ENCODE results near the gene MYOT.

Gene MYOT

DNA sequence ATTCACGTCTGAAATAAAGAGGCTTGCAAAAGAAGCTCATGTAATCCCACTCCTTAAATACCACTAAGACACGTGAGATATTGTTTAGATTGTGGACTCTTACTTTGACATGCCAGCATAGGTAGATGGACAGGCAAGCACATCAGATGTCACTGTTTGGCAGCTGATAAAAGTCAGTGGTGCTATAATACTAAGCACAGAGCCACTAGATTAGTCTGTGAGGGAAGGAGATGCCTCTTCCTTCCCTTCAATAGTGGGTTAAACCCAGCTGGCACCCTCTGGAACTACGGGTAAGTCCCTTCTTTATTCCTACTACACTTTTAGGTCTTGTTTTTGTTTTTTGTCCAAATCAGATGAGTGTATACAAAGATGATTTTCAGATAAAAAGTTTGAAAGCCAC lies at the start of gene MYOT:
Gene MYOT (plus strand): TSS at position 197 of the 400 bp plus-strand sequence. CDS start 2,792 bp downstream, outside the sequence.
- TF ChIP-seq, protein P1, sequence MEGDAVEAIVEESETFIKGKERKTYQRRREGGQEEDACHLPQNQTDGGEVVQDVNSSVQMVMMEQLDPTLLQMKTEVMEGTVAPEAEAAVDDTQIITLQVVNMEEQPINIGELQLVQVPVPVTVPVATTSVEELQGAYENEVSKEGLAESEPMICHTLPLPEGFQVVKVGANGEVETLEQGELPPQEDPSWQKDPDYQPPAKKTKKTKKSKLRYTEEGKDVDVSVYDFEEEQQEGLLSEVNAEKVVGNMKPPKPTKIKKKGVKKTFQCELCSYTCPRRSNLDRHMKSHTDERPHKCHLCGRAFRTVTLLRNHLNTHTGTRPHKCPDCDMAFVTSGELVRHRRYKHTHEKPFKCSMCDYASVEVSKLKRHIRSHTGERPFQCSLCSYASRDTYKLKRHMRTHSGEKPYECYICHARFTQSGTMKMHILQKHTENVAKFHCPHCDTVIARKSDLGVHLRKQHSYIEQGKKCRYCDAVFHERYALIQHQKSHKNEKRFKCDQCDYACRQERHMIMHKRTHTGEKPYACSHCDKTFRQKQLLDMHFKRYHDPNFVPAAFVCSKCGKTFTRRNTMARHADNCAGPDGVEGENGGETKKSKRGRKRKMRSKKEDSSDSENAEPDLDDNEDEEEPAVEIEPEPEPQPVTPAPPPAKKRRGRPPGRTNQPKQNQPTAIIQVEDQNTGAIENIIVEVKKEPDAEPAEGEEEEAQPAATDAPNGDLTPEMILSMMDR (IDR thresholded peaks at IDR 0.05; ENCODE audit: insufficient read depth, low read depth, low read length, missing control alignments): no peak
- H3K4me3 ChIP-seq (ENCODE audit: low read depth, low read length): no peak within 1 kb of the TSS
- DNase-seq (ENCODE audit: low read depth): no peak

GRCh38 chr5:137819766-137820165 lies 47.9 kb upstream of the MYOT start:
- no peak for DNase-seq (ENCODE audit: low read depth)
- H3K4me3 ChIP-seq (ENCODE audit: low read depth, low read length): no peak overlapping the region
- TF ChIP-seq, protein P1 (IDR thresholded peaks at IDR 0.05; ENCODE audit: insufficient read depth, low read depth, low read length, missing control alignments): no peak

- TF ChIP-seq, protein P1 (IDR thresholded peaks at IDR 0.05; ENCODE audit: insufficient read depth, low read depth, low read length, missing control alignments): peak; percentile 41
- DNase-seq (ENCODE audit: low read depth): peak; percentile 55
- no peak overlapping the region for H3K4me3 ChIP-seq (ENCODE audit: low read depth, low read length)
Measured at GRCh38 chr5:137822158-137822764, 45.4 kb upstream of the MYOT start.

- TF ChIP-seq, protein P1 (IDR thresholded peaks at IDR 0.05; ENCODE audit: insufficient read depth, low read depth, low read length, missing control alignments): no peak
- DNase-seq (ENCODE audit: low read depth): no peak
- no peak overlapping the region for H3K4me3 ChIP-seq (ENCODE audit: low read depth, low read length)
Measured at GRCh38 chr5:137822984-137823383, 44.7 kb upstream of the MYOT start.

DNA sequence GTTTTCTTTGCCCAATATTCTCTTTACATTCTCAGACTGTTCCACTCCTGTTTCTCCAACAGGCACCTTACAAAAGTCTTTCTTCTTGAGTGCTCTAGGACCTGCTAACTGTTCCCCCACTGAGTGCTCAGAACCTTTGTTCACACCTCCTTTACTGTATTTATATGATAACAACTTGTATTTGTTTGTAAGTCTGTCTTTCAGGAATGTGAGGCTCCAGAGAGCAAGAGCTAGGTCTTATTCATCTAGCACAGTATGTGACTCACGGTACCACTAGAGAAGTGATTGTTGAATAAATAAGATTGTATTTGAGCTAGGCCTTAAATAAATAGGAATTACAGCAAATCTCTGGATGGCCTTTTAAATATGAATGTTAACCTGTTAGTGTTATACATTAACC lies 42.5 kb upstream of the MYOT start:
- TF ChIP-seq, protein P1 (IDR thresholded peaks at IDR 0.05; ENCODE audit: insufficient read depth, low read depth, low read length, missing control alignments): no peak
- no peak for DNase-seq (ENCODE audit: low read depth)
- no peak overlapping the region for H3K4me3 ChIP-seq (ENCODE audit: low read depth, low read length)

- no peak overlapping the region for H3K4me3 ChIP-seq (ENCODE audit: low read depth, low read length)
- TF ChIP-seq, protein P1 (IDR thresholded peaks at IDR 0.05; ENCODE audit: insufficient read depth, low read depth, low read length, missing control alignments): no peak
- no peak for DNase-seq (ENCODE audit: low read depth)
Measured at GRCh38 chr5:137826067-137826466, 41.6 kb upstream of the MYOT start.

GRCh38 chr5:137828180-137828579 lies 39.5 kb upstream of the MYOT start:
- no peak for DNase-seq (ENCODE audit: low read depth)
- H3K4me3 ChIP-seq (ENCODE audit: low read depth, low read length): no peak overlapping the region
- TF ChIP-seq, protein P1 (IDR thresholded peaks at IDR 0.05; ENCODE audit: insufficient read depth, low read depth, low read length, missing control alignments): no peak

Data from GM12865 (cell line).